HG03135 (cell line): ENCODE results near the gene EP400.
"Not testable (repeated sequence)": the region's sequence is repeated elsewhere in the genome, so short reads cannot be mapped to it uniquely, and the experiment has no call there.

Source experiments
- ATAC-seq: cut with Tn5 transposase; IDR thresholded peaks from one replicate; pipeline ENCODE4 v1.9.1; 2021; ENCODE audit warnings: mild to moderate bottlenecking, moderate library complexity; ENCODE audit not compliant: unreplicated experiment

Gene EP400

GRCh38 chr12:132079695-132080094, 130.0 kb downstream of the EP400 start:
- ATAC-seq, result no peak

- ATAC-seq, result not testable (repeated sequence)
Observed at GRCh38 chr12:132080515-132080914, 130.8 kb downstream of the EP400 start.

GRCh38 chr12:132081423-132081822, 131.7 kb downstream of the EP400 start:
- ATAC-seq, result no peak

- ATAC-seq, result peak; percentile 19
Observed at GRCh38 chr12:132083614-132083940, 133.8 kb downstream of the EP400 start.

- peak; percentile 77 for ATAC-seq
Observed at GRCh38 chr12:132083941-132084620, 134.3 kb downstream of the EP400 start.

GRCh38 chr12:132084621-132085290, 135.0 kb downstream of the EP400 start:
- ATAC-seq, result no peak

GRCh38 chr12:132085291-132085635, 135.5 kb downstream of the EP400 start:
- no peak for ATAC-seq

GRCh38 chr12:132089407-132089910, 139.7 kb downstream of the EP400 start:
- ATAC-seq, result no peak

- no peak for ATAC-seq
Observed at GRCh38 chr12:132094269-132094891, 144.6 kb downstream of the EP400 start.

- ATAC-seq, result no peak
Observed at GRCh38 chr12:132095520-132096409, 146.0 kb downstream of the EP400 start.

- ATAC-seq, result no peak
Observed at GRCh38 chr12:132099739-132100138, 150.0 kb downstream of the EP400 start.

- ATAC-seq, result no peak
Observed at GRCh38 chr12:132100306-132101065, 150.7 kb downstream of the EP400 start.

- no peak for ATAC-seq
Observed at GRCh38 chr12:132102297-132102696, 152.6 kb downstream of the EP400 start.

GRCh38 chr12:132103072-132103471, 153.3 kb downstream of the EP400 start:
- not testable (repeated sequence) for ATAC-seq

GRCh38 chr12:132103542-132104308, 154.0 kb downstream of the EP400 start:
- no peak for ATAC-seq

- ATAC-seq, result no peak
Observed at GRCh38 chr12:132105467-132105866, 155.7 kb downstream of the EP400 start.

GRCh38 chr12:132106921-132107320, 157.2 kb downstream of the EP400 start:
- ATAC-seq, result no peak

GRCh38 chr12:132108211-132108832, 158.6 kb downstream of the EP400 start:
- ATAC-seq, result no peak

- ATAC-seq, result no peak
Observed at GRCh38 chr12:132109741-132110140, 160.0 kb downstream of the EP400 start.
